HEK293T (cell line): ENCODE measurements around the gene RPL22.

ENCODE experiments used
- CTCF ChIA-PET: fragments of 350-600 bp; formaldehyde crosslinking; extraction: SDS; loops from one replicate; lab custom pipeline; 2021; ENCODE audit warnings: antibody characterized with exemption, inconsistent platforms; lab: Yijun Ruan, JAX
- POLR2A ChIA-PET: fragments of 350-600 bp; formaldehyde crosslinking; extraction: SDS; loops from one replicate; lab custom pipeline; 2020; ENCODE audit warnings: antibody characterized with exemption, inconsistent platforms; lab: Yijun Ruan, JAX
- DNase-seq: peaks from one replicate; pipeline ENCODE4 v3.0.0; 2012; ENCODE audit warnings: mixed read lengths; ENCODE audit errors: extremely low spot score
- ARNT ChIP-seq: fragments of 450-650 bp; IDR thresholded peaks from 2 replicates; pipeline ENCODE4 v1.6.1; 2017; ENCODE audit warnings: mild to moderate bottlenecking
- BHLHE40 ChIP-seq: fragments of 450-650 bp; IDR thresholded peaks from 2 replicates; pipeline ENCODE4 v1.6.1; 2016; ENCODE audit warnings: mild to moderate bottlenecking, moderate library complexity, borderline replicate concordance
- CTBP1 ChIP-seq: fragments of 450-650 bp; IDR thresholded peaks from 2 replicates; pipeline ENCODE4 v1.6.1; 2016; ENCODE audit warnings: borderline replicate concordance
- ELF4 ChIP-seq: fragments of 450-650 bp; IDR thresholded peaks from 2 replicates; pipeline ENCODE4 v1.6.1; 2017; ENCODE audit warnings: antibody characterized with exemption
- FOXA1 ChIP-seq: fragments of 450-650 bp; IDR thresholded peaks from 2 replicates; pipeline ENCODE4 v1.6.1; 2016; ENCODE audit warnings: mild to moderate bottlenecking
- FOXK2 ChIP-seq: fragments of 450-650 bp; IDR thresholded peaks from 2 replicates; pipeline ENCODE4 v1.6.1; 2016; ENCODE audit warnings: mild to moderate bottlenecking
- FOXM1 ChIP-seq: fragments of 450-650 bp; IDR thresholded peaks from 2 replicates; pipeline ENCODE4 v1.6.1; 2017; ENCODE audit warnings: mild to moderate bottlenecking, borderline replicate concordance
- HDGF ChIP-seq: fragments of 450-650 bp; IDR thresholded peaks from 2 replicates; pipeline ENCODE4 v1.6.1; 2017; ENCODE audit warnings: antibody characterized with exemption, borderline replicate concordance
- L3MBTL2 ChIP-seq: fragments of 450-650 bp; conservative IDR thresholded peaks from 2 replicates; pipeline ENCODE4 v1.6.1; 2016; ENCODE audit warnings: mild to moderate bottlenecking
- LEF1 ChIP-seq: fragments of 450-650 bp; IDR thresholded peaks from 2 replicates; pipeline ENCODE4 v1.6.1; 2017; ENCODE audit warnings: mild to moderate bottlenecking, borderline replicate concordance
- NFRKB ChIP-seq: fragments of 450-650 bp; IDR thresholded peaks from 2 replicates; pipeline ENCODE4 v1.6.1; 2016; ENCODE audit warnings: mild to moderate bottlenecking, moderate library complexity
- PKNOX1 ChIP-seq: fragments of 450-650 bp; IDR thresholded peaks from 2 replicates; pipeline ENCODE4 v1.6.1; 2016
- SP1 ChIP-seq: fragments of 450-650 bp; IDR thresholded peaks from 2 replicates; pipeline ENCODE4 v1.6.1; 2017
- SUZ12 ChIP-seq: fragments of 450-650 bp; IDR thresholded peaks from 2 replicates; pipeline ENCODE4 v1.6.1; 2016; ENCODE audit warnings: mild to moderate bottlenecking
- TARDBP ChIP-seq: fragments of 450-650 bp; IDR thresholded peaks from 2 replicates; pipeline ENCODE4 v1.6.1; 2016
- ZNF384 ChIP-seq: fragments of 450-650 bp; IDR thresholded peaks from 2 replicates; pipeline ENCODE4 v1.6.1; 2016

RPL22 gene

GRCh38 chr1:6235296-6235677 is 35.9 kb upstream of the RPL22 start:
- POLR2A ChIA-PET = interaction anchor here (0.8 to 2.6 kb wide), 10 partner anchors 10 to 88 kb away, joined by 3 to 39 read pairs (median 4); partner anchors contain the start of genes HES3 and RNF207
- TF ChIP-seq SUZ12 = no peak
- no peak for TF ChIP-seq FOXA1
- no peak for TF ChIP-seq L3MBTL2
- TF ChIP-seq LEF1 = no peak
- no peak for TF ChIP-seq ZNF384
- no peak for TF ChIP-seq FOXK2
- TF ChIP-seq CTBP1 = no peak
- TF ChIP-seq ARNT = no peak
- no peak for DNase-seq
- CTCF ChIA-PET = interaction anchor here (1.1 kb wide), 3 partner anchors 10 to 50 kb away, joined by 3 to 6 read pairs (median 5); no protein-coding TSS in a partner anchor

DNA sequence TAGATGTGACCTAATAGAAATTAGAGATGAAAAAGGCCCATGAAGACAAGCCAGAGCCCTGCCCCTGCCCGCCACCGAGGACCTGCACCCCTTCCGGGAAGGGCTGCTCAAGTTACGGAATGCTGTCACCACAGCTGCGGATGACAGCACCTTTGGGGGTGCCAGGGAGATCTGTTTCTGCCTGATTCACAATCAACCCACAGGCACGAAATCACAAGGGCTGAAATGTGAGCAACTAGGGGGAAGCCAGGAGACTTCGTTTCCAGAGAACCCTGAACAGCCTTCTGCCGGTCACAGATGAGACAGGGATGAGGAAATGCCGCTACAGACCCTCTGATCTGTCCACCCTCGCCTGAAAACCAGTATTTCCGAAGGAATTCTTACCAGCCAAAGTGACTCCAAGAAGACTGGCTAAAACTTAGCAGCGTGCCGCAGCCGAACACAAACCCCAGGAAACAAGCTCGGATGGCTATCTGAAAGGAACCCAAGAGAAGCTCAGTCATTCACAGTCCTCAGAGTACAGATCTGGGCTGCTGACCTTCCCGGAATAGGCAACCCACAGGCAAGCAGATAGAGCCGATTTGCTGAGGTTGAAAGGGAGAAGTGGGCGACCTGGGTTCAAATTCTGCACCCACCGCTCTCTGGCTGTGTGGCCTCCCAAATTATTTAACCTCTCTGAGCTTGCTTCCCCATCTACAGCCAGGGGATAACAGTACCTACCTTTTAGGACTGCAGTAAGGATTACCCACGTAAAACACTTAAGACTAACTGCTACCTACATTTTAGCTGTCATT is 35.3 kb upstream of the RPL22 start:
- TF ChIP-seq TARDBP = no peak
- DNase-seq = no peak
- ChIA-PET POLR2A (interaction anchor here (0.8 to 2.6 kb wide), 10 partner anchors 9 to 88 kb away, joined by 3 to 39 read pairs (median 3); partner anchors contain the start of genes HES3 and RNF207), CTCF (interaction anchor here (1.1 kb wide), 1 partner anchor 30 kb away, joined by 5 read pairs; no protein-coding TSS in a partner anchor)

- CTCF ChIA-PET = interaction anchor here (0.6 to 1.0 kb wide), 2 partner anchors 29 to 31 kb away, joined by 4 read pairs; no protein-coding TSS in a partner anchor
- TF ChIP-seq HDGF = no peak
- no peak for TF ChIP-seq NFRKB
- TF ChIP-seq CTBP1 = no peak
- no peak for TF ChIP-seq BHLHE40
- TF ChIP-seq TARDBP = no peak
- TF ChIP-seq LEF1 = no peak
- no peak for TF ChIP-seq FOXM1
- no peak for TF ChIP-seq SP1
- TF ChIP-seq ARNT = no peak
- TF ChIP-seq L3MBTL2 = no peak
- TF ChIP-seq ELF4 = no peak
- no peak for TF ChIP-seq FOXA1
- TF ChIP-seq SUZ12 = no peak
- no peak for TF ChIP-seq PKNOX1
- no peak for TF ChIP-seq FOXK2
- TF ChIP-seq ZNF384 = no peak
- POLR2A ChIA-PET = no interaction called here
- DNase-seq = no peak
Observed at GRCh38 chr1:6233376-6233775, 34.0 kb upstream of the RPL22 start.

- CTCF ChIA-PET = interaction anchor here (1.7 kb wide), 1 partner anchor 21 kb away, joined by 7 read pairs; no protein-coding TSS in a partner anchor
- POLR2A ChIA-PET = interaction anchor here (0.7 to 1.8 kb wide), 6 partner anchors 8 to 21 kb away, joined by 3 to 8 read pairs (median 4); partner anchors contain the start of genes ICMT and RNF207
- no peak for TF ChIP-seq HDGF
- TF ChIP-seq LEF1 = no peak
- TF ChIP-seq CTBP1 = no peak
- TF ChIP-seq ELF4 = no peak
- no peak for TF ChIP-seq TARDBP
- TF ChIP-seq SP1 = no peak
- no peak for TF ChIP-seq NFRKB
- TF ChIP-seq L3MBTL2 = no peak
- TF ChIP-seq FOXM1 = no peak
- no peak for TF ChIP-seq BHLHE40
- no peak for TF ChIP-seq ARNT
- no peak for TF ChIP-seq FOXA1
- DNase-seq = no peak
Observed at GRCh38 chr1:6225651-6226050, 26.3 kb upstream of the RPL22 start.

DNA sequence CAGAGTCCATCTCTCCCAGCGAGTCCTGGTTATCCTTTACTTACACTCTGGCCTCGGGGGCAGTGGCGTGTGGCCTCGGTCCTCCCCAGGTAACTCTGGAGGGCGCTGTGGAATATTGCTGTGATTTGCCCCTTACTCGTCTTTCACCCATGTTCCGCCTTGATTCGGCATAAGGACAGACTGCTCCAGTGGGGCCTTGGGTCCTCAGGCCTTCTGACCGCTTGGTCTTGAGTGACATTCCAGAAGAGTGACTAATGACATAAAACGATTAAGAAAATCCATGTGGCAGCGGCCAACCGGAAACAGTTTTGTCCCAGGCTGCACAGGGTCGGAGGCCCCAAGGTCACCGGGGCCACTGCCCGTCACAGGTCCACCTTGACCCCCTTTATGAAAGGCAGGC is 25.3 kb upstream of the RPL22 start:
- no peak for TF ChIP-seq SUZ12
- TF ChIP-seq NFRKB = no peak
- no peak for TF ChIP-seq ARNT
- no peak for TF ChIP-seq FOXK2
- no peak for TF ChIP-seq PKNOX1
- TF ChIP-seq TARDBP = no peak
- CTCF ChIA-PET = interaction anchor here (0.6 kb wide), 1 partner anchor 20 kb away, joined by 4 read pairs; no protein-coding TSS in a partner anchor
- no peak for DNase-seq
- POLR2A ChIA-PET = interaction anchor here (0.7 to 1.8 kb wide), 4 partner anchors 10 to 19 kb away, joined by 3 to 4 read pairs (median 4); partner anchors contain the start of genes ICMT and RNF207

DNA sequence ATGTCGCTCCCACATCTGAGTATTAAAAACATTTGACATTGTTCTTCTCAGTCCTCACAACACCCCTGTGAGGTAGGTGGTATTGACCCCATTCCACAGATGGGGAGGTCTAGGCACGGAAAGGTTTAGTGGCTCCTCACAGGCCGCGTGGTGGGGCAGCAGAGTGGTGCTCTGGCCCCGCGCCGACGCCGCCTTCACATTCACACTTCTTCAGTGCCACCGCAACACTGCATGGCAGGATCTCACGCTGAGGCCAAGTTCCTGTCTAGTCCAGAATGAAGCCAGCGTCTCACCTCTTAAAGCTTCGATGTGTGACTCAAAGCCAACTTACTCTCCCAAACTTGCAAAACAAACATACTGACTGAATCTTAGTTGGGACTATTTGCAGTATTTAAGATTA is 24.2 kb upstream of the RPL22 start:
- TF ChIP-seq ARNT (no peak), HDGF (no peak), NFRKB (no peak), TARDBP (no peak), L3MBTL2 (no peak), FOXK2 (no peak), ZNF384 (no peak), ELF4 (no peak), BHLHE40 (no peak), FOXM1 (no peak), FOXA1 (no peak), SUZ12 (no peak), SP1 (no peak), PKNOX1 (no peak)
- no peak for DNase-seq
- ChIA-PET CTCF (no interaction called here), POLR2A (interaction anchor here (0.9 to 1.3 kb wide), 4 partner anchors 11 to 19 kb away, joined by 3 to 5 read pairs (median 3); partner anchors contain the start of gene RNF207)
